Mesothelial cell of epicardium (in vitro differentiated cells): Measurements from ENCODE around the gene KCNMA1. TPM values are rescaled to one million over a fixed set of nuclear protein-coding genes. Genes with fewer than 3 reads are reported as not detected.
A peak's percentile ranks its signal among the peaks of the same experiment; 100 is the strongest.

ENCODE experiments used
- DNase-seq, 2 experiments: peaks; one replicate each; pipeline ENCODE4 v3.0.0; 2021; ENCODE audit warnings: low spot score in 2 of 2; ENCODE audit not compliant: unreplicated experiment in 2 of 2
- H3K27ac Mint-ChIP-seq: 2 replicates; pipeline ENCODE4 v1.8.0; 2021; ENCODE audit warnings: mixed read lengths
- H3K27me3 Mint-ChIP-seq: 2 replicates; pipeline ENCODE4 v1.8.0; 2021; ENCODE audit warnings: low read depth, mixed read lengths
- H3K36me3 Mint-ChIP-seq: 2 replicates; pipeline ENCODE4 v1.8.0; 2021; ENCODE audit warnings: mixed read lengths
- H3K4me1 Mint-ChIP-seq: 2 replicates; pipeline ENCODE4 v1.8.0; 2021; ENCODE audit warnings: mixed read lengths
- H3K4me3 Mint-ChIP-seq: 2 replicates; pipeline ENCODE4 v1.8.0; 2021; ENCODE audit warnings: mild to moderate bottlenecking, moderate library complexity, mixed read lengths
- H3K9me3 Mint-ChIP-seq: 2 replicates; pipeline ENCODE4 v1.8.0; 2021; ENCODE audit warnings: mixed read lengths
- CTCF ChIP-seq: fragments of 200-600 bp; sonication (generic); IDR thresholded peaks from one replicate; pipeline ENCODE4 v1.5.0; 2021; ENCODE audit warnings: antibody characterized with exemption; ENCODE audit not compliant: unreplicated experiment
- total RNA-seq: library from RNA; stranded (reverse); gene quantifications from 3 replicates; pipeline ENCODE4 v1.2.1, GENCODE V29; 2021

The KCNMA1 gene
- total RNA-seq, 1 donor from 2014 or later = 44.0 TPM

GRCh38 chr10:77241350-77241725 is 396.3 kb downstream of the KCNMA1 start:
- Mint-ChIP-seq H3K27ac (no peak overlapping the region), H3K4me1 (peaks cover 55% of the 10 kb centered on the region), H3K36me3 (no peaks in the 10 kb centered on the region), H3K4me3 (no peak overlapping the region), H3K9me3 (no peaks in the 10 kb centered on the region), H3K27me3 (no peaks in the 10 kb centered on the region)
- TF ChIP-seq CTCF = no peak
- DNase-seq = no peak

- H3K9me3 Mint-ChIP-seq = no peaks in the 10 kb centered on the region
- no peak for DNase-seq
- peak overlapping the region; percentile 80 for H3K27ac Mint-ChIP-seq
- peaks cover 54% of the 10 kb centered on the region for H3K4me1 Mint-ChIP-seq
- H3K4me3 Mint-ChIP-seq = no peak overlapping the region
- no peaks in the 10 kb centered on the region for H3K27me3 Mint-ChIP-seq
- no peak for TF ChIP-seq CTCF
- H3K36me3 Mint-ChIP-seq = no peaks in the 10 kb centered on the region
These were observed 396.8 kb downstream of the KCNMA1 start for GRCh38 chr10:77240706-77241349.

- Mint-ChIP-seq H3K27me3 (no peaks in the 10 kb centered on the region), H3K36me3 (no peaks in the 10 kb centered on the region), H3K4me1 (peaks cover 52% of the 10 kb centered on the region), H3K27ac (peak overlapping the region; percentile 80), H3K4me3 (no peak overlapping the region), H3K9me3 (no peaks in the 10 kb centered on the region)
- no peak for DNase-seq
- TF ChIP-seq CTCF = no peak
These were observed 397.5 kb downstream of the KCNMA1 start for GRCh38 chr10:77240041-77240652.

GRCh38 chr10:77237120-77237519 is 400.5 kb downstream of the KCNMA1 start:
- H3K36me3 Mint-ChIP-seq = peaks cover 5% of the 10 kb centered on the region
- no peak for DNase-seq
- peaks cover 33% of the 10 kb centered on the region for H3K4me1 Mint-ChIP-seq
- H3K27ac Mint-ChIP-seq = no peak overlapping the region
- no peak for TF ChIP-seq CTCF
- H3K4me3 Mint-ChIP-seq = no peak overlapping the region
- no peaks in the 10 kb centered on the region for H3K27me3 Mint-ChIP-seq
- H3K9me3 Mint-ChIP-seq = peaks cover 10% of the 10 kb centered on the region

GRCh38 chr10:77236700-77237099 is 400.9 kb downstream of the KCNMA1 start:
- H3K9me3 Mint-ChIP-seq = peaks cover 10% of the 10 kb centered on the region

More at GRCh38 chr10:77236700-77237099, 400.9 kb downstream of the KCNMA1 start:
- Mint-ChIP-seq H3K27me3 (no peaks in the 10 kb centered on the region), H3K4me3 (no peak overlapping the region), H3K4me1 (peaks cover 33% of the 10 kb centered on the region), H3K36me3 (peaks cover 5% of the 10 kb centered on the region), H3K27ac (no peak overlapping the region)
- TF ChIP-seq CTCF = no peak
- DNase-seq = no peak
